ENCODE measurements around the gene DNAJC30.

Gene DNAJC30

GRCh38 chr7:73646785-73647724 lies 36.2 kb downstream of the DNAJC30 start:
- no peak overlapping the region for H3K4me3 ChIP-seq (replicated peaks; ENCODE audit: low read depth, low read length)
- DNase-seq (ENCODE audit: low read depth), result no peak
- no peak for TF ChIP-seq CTCF (IDR thresholded peaks at IDR 0.05; ENCODE audit: low read length, missing control alignments)

GRCh38 chr7:73645643-73646174 lies 37.5 kb downstream of the DNAJC30 start:
- no peak for TF ChIP-seq CTCF (IDR thresholded peaks at IDR 0.05; ENCODE audit: low read length, missing control alignments)
- no peak for DNase-seq (ENCODE audit: low read depth)
- H3K4me3 ChIP-seq (replicated peaks; ENCODE audit: low read depth, low read length), result no peak overlapping the region

- no peak for TF ChIP-seq CTCF (IDR thresholded peaks at IDR 0.05; ENCODE audit: low read length, missing control alignments)
- DNase-seq (ENCODE audit: low read depth), result no peak
- H3K4me3 ChIP-seq (replicated peaks; ENCODE audit: low read depth, low read length), result no peak overlapping the region
These were observed 38.5 kb downstream of the DNAJC30 start for GRCh38 chr7:73644688-73645286.

GRCh38 chr7:73642834-73643233 lies 40.4 kb downstream of the DNAJC30 start:
- no peak overlapping the region for H3K4me3 ChIP-seq (replicated peaks; ENCODE audit: low read depth, low read length)
- no peak for TF ChIP-seq CTCF (IDR thresholded peaks at IDR 0.05; ENCODE audit: low read length, missing control alignments)
- DNase-seq (ENCODE audit: low read depth), result no peak

- H3K4me3 ChIP-seq (replicated peaks; ENCODE audit: low read depth, low read length), result no peak overlapping the region
- no peak for DNase-seq (ENCODE audit: low read depth)
- no peak for TF ChIP-seq CTCF (IDR thresholded peaks at IDR 0.05; ENCODE audit: low read length, missing control alignments)
These were observed 44.3 kb downstream of the DNAJC30 start for GRCh38 chr7:73638911-73639310.

GRCh38 chr7:73635428-73636200 lies 47.6 kb downstream of the DNAJC30 start:
- no peak overlapping the region for H3K4me3 ChIP-seq (replicated peaks; ENCODE audit: low read depth, low read length)
- TF ChIP-seq CTCF (IDR thresholded peaks at IDR 0.05; ENCODE audit: low read length, missing control alignments), result no peak
- no peak for DNase-seq (ENCODE audit: low read depth)

Measured in fibroblast of pulmonary artery (primary cell).